C4-2B (cell line): ENCODE data around the gene TFG.
"Not testable (repeated sequence)": the region's sequence is repeated elsewhere in the genome, so short reads cannot be mapped to it uniquely, and the experiment has no call there.

Experiments used
- H3K27ac ChIP-seq: fragments of 450-650 bp; 2 replicates; pipeline ENCODE4 v1.5.1; 2017
- CTCF ChIP-seq: fragments of 450-650 bp; conservative IDR thresholded peaks from 2 replicates; pipeline ENCODE4 v1.5.1; 2017; ENCODE audit warnings: mild to moderate bottlenecking
- ZFX ChIP-seq: fragments of 450-650 bp; IDR thresholded peaks from 2 replicates; pipeline ENCODE4 v1.6.1; 2017

The TFG gene

GRCh38 chr3:100708989-100709841 lies at the start of gene TFG:
TFG (plus strand) TSS chr3:100709494; CDS start chr3:100713686, 4,192 bp downstream.
- peak within 1 kb of the TSS; percentile 86 for H3K27ac ChIP-seq
- TF ChIP-seq ZFX, result peak; percentile 59
- no peak for TF ChIP-seq CTCF

GRCh38 chr3:100661294-100661693 lies 48.0 kb upstream of the TFG start:
- not testable (repeated sequence) for H3K27ac ChIP-seq

GRCh38 chr3:100662113-100662823 lies 47.0 kb upstream of the TFG start:
- no peak overlapping the region for H3K27ac ChIP-seq
- TF ChIP-seq CTCF, result no peak

- TF ChIP-seq ZFX (no peak), CTCF (no peak)
- H3K27ac ChIP-seq, result no peak overlapping the region
These were observed 44.1 kb upstream of the TFG start for GRCh38 chr3:100665230-100665629.

- not testable (repeated sequence) for H3K27ac ChIP-seq
These were observed 42.6 kb upstream of the TFG start for GRCh38 chr3:100666699-100667098.

GRCh38 chr3:100667316-100667715 lies 42.0 kb upstream of the TFG start:
- not testable (repeated sequence) for H3K27ac ChIP-seq

- H3K27ac ChIP-seq, result not testable (repeated sequence)
These were observed 38.3 kb upstream of the TFG start for GRCh38 chr3:100670995-100671394.

GRCh38 chr3:100681496-100681895 lies 27.8 kb upstream of the TFG start:
- no peak for TF ChIP-seq CTCF
- no peak for TF ChIP-seq ZFX
- no peak overlapping the region for H3K27ac ChIP-seq

GRCh38 chr3:100682056-100682853 lies 27.0 kb upstream of the TFG start:
- no peak overlapping the region for H3K27ac ChIP-seq
- TF ChIP-seq ZFX, result no peak
- TF ChIP-seq CTCF, result no peak
